Pancreas (tissue), 10 donors: ENCODE data around the gene CPAMD8. TPM values are rescaled to one million over a fixed set of nuclear protein-coding genes. Genes with fewer than 3 reads are reported as not detected.

ENCODE experiments used
- ATAC-seq, 4 donors: fragments of 200-7000 bp; cut with Tn5 transposase; one replicate each; pipeline versions ENCODE4 v1.8.0 to v1.9.1; 2020; ENCODE audit warnings: mild to moderate bottlenecking in 4 of 4, moderate library complexity in 4 of 4
- DNase-seq, 6 donors: peaks; one replicate each; pipeline ENCODE4 v3.0.0-alpha.2; 2020
- FAIRE-seq: peaks from 2 replicates; lab custom pipeline; 2012; peaks lifted over from hg19 to GRCh38; lab: Jason Lieb, UNC
- H3K27ac ChIP-seq, 4 donors: fragments of 200-600 bp; sonication (generic); 1 replicate in 3 of 4; 2 replicates in 1 of 4; pipeline versions ENCODE4 v1.5.0 to v1.8.0; 2020
- H3K27me3 ChIP-seq, 4 donors: fragments of 200-600 bp; one replicate each; pipeline ENCODE4 v1.8.0; 2021
- H3K36me3 ChIP-seq, 3 donors: fragments of 200-600 bp; sonication (generic) in 1 of 3; one replicate each; pipeline versions ENCODE4 v1.5.0 to v1.8.0; 2020 to 2021
- H3K4me1 ChIP-seq, 3 donors: fragments of 200-600 bp; one replicate each; pipeline ENCODE4 v1.8.0; 2021
- H3K4me3 ChIP-seq, 4 donors: fragments of 200-600 bp; sonication (generic) in 2 of 4; one replicate each; pipeline versions ENCODE4 v1.5.0 to v1.8.0; 2020 to 2021
- H3K9me3 ChIP-seq, 4 donors: fragments of 200-600 bp; one replicate each; pipeline ENCODE4 v1.8.0; 2021
- CTCF ChIP-seq, 4 donors: fragments of 200-600 bp; sonication (generic) in 3 of 4; IDR thresholded peaks; one replicate each; pipeline versions ENCODE4 v1.5.0 to v1.8.0; 2021; ENCODE audit warnings: antibody characterized with exemption in 4 of 4
- WGBS, 2 donors: extraction: QIAGEN DNeasy Blood & Tissue Kit; methylation state at CpG; one replicate each; pipeline ENCODE4 v1.1.7; 2013; 5-methylcytosine and 5-hydroxymethylcytosine counted together
- intact Hi-C, 3 donors: fragments of 100-400 bp; cut with DNase I; formaldehyde crosslinking; loops; one replicate each; pipeline versions ENCODE4 v1.11.1 to v1.14.2; 2022
- polyA plus RNA-seq, 2 donors: library from polyadenylated mRNA; stranded (reverse); fragments of 200-250 nt; gene quantifications; one replicate each; pipeline ENCODE4 v1.2.3, GENCODE V29; 2013
- total RNA-seq, 6 donors: library from RNA; stranded (reverse); fragmentation: NEBNext Ultra II Directional in 4 of 6; extraction: Animal tissue kit (Norgen Biotek cat#: 25700) in 4 of 6; gene quantifications; one replicate each; pipeline versions ENCODE4 v1.2.1 to v1.2.4, GENCODE V29; 2021 to 2023
- donor health status: healthy with polysubstance abuse.
- donor health status: DM: no; HTN: no; CAD: no; lungs with moderate emphysema.
- donor health status: DM: no; HTN: no; CAD: no.
- donor health status: control.
- donor health status: control.
- donor health status: Bipolar disorder and iron deficiency.
- donor health status: DM: yes; HTN: yes; CAD: no.
- donor health status: DM: no; HTN: no; CAD: no.
- donor health status: DM: no; HTN: no; CAD: no.
- donor health status: DM: yes; HTN: yes; CAD: no.

Gene CPAMD8
- total and polyA plus RNA-seq, 8 donors = 0.60 to 5.2 (median 1.2) TPM

DNA sequence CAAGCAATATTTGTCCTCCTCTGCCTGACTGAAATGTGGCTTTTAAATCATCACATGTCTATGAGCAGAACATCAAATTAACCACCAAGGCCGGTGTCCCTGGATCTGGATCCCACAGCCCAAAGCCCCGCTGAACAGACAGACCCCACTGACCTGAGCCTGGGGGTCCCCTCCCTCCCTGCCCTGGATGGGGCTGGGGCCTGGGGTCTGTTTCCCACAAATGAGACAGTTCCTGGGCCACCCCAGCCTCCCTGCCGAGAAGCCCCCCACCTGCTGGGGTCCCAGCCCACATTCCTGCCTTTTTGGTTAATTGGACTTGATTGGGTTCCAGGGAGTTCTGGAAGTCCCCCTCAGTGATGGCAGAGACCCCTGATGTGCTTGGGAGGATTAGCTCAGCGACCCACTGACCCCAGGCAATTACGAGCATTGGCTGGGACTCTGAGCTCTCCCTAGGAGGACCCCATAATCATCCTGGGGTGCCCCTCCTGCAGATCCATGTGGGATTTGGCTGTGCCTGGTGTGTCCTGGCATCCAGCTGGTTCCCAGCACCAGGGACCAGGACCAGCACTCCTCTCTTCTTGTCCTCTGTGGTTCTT is 19.4 kb upstream of the CPAMD8 start:
- 85 to 88% methylated on average over 5 of the region's 5 CpGs for WGBS, 2 donors
- intact Hi-C loops = no loop called here

DNA sequence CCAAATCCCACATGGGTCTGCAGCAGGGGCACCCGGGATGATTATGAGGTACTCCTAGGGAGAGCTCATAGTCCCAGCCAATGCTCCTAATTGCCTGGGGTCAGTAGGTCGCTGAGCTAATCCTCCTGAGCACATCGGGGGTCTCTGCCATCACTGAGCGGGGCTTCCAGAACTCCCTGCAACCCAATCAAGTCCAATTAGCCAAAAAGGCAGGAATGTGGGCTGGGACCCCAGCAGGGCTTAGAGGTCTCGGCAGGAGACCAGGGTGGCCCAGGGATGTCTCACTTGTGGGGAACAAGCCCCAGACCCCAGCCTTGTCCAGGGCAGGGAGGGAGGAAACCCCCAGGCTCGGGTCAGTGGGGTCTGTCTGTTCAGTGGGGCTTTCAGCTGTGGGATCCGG is 17.1 kb upstream of the CPAMD8 start:
- TF ChIP-seq CTCF (IDR thresholded peaks at IDR 0.05) = no peak
- intact Hi-C loops = no loop called here
- H3K9me3 ChIP-seq = no peaks in the 10 kb centered on the region
- ATAC-seq (no peak), DNase-seq (no peak), FAIRE-seq (no peak)
- WGBS, 2 donors = 48 to 68% methylated on average over 7 of the region's 7 CpGs
- H3K4me3 ChIP-seq = no peak overlapping the region
- H3K27me3 ChIP-seq = no peaks in the 10 kb centered on the region
- H3K27ac ChIP-seq = no peak overlapping the region
- H3K36me3 ChIP-seq = no peaks in the 10 kb centered on the region
- no peaks in the 10 kb centered on the region for H3K4me1 ChIP-seq

More for the DNA sequence above, 19.4 kb upstream of the CPAMD8 start:
- Histone ChIP-seq H3K4me1 (no peaks in the 10 kb centered on the region), H3K4me3 (no peak overlapping the region), H3K36me3 (no peaks in the 10 kb centered on the region), H3K27me3 (no peaks in the 10 kb centered on the region), H3K9me3 (no peaks in the 10 kb centered on the region), H3K27ac (no peak overlapping the region)
- no peak for FAIRE-seq
- ATAC-seq = no peak
- no peak for DNase-seq
- TF ChIP-seq CTCF (IDR thresholded peaks at IDR 0.05) = no peak

GRCh38 chr19:17041976-17042375 is 15.4 kb upstream of the CPAMD8 start:
- no peaks in the 10 kb centered on the region for H3K36me3 ChIP-seq
- H3K27me3 ChIP-seq = no peaks in the 10 kb centered on the region
- H3K27ac ChIP-seq = no peak overlapping the region
- FAIRE-seq (no peak), ATAC-seq (no peak), DNase-seq (no peak)
- intact Hi-C loops = no loop called here
- no peak overlapping the region for H3K4me3 ChIP-seq
- TF ChIP-seq CTCF (IDR thresholded peaks at IDR 0.05) = no peak
- WGBS, 2 donors = 17 to 25% methylated on average over 11 of the region's 11 CpGs
- no peaks in the 10 kb centered on the region for H3K4me1 ChIP-seq
- H3K9me3 ChIP-seq = no peaks in the 10 kb centered on the region

- ATAC-seq = no peak
- Histone ChIP-seq H3K27ac (no peak overlapping the region), H3K4me3 (no peak overlapping the region), H3K4me1 (no peaks in the 10 kb centered on the region), H3K27me3 (no peaks in the 10 kb centered on the region), H3K36me3 (no peaks in the 10 kb centered on the region), H3K9me3 (no peaks in the 10 kb centered on the region)
- WGBS, 2 donors = 55 to 75% methylated on average over 15 of the region's 15 CpGs
- DNase-seq = no peak
- TF ChIP-seq CTCF (IDR thresholded peaks at IDR 0.05) = no peak
- intact Hi-C loops = no loop called here
- no peak for FAIRE-seq
Measured at GRCh38 chr19:17037966-17038500, 11.4 kb upstream of the CPAMD8 start.

DNA sequence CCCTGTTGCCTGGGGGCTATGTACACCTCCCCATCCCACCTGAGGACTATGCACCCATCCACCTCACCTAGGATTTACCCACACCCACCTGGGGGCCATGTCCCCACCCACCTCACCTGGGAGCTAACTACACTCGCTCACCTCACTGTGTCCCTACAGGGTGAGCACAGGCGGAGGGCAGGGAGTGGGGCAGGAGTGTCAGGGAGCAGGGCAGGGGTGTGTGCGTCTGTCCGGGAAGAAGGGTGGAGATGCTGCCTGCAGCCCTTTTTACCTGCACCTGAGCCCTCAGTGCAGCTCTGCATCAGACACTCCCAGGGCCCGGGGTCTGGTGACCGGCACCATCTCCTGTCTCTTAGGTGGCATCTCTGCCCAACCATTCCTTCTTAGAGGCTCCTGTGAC is 10.6 kb upstream of the CPAMD8 start:
- no peak for TF ChIP-seq CTCF (IDR thresholded peaks at IDR 0.05)
- DNase-seq = no peak
- ATAC-seq = no peak
- WGBS, 2 donors = 72 to 83% methylated on average over 6 of the region's 6 CpGs
- Histone ChIP-seq H3K36me3 (no peaks in the 10 kb centered on the region), H3K4me1 (no peaks in the 10 kb centered on the region), H3K27me3 (no peaks in the 10 kb centered on the region), H3K27ac (no peak overlapping the region), H3K4me3 (no peak overlapping the region), H3K9me3 (no peaks in the 10 kb centered on the region)
- intact Hi-C loops = no loop called here
- FAIRE-seq = no peak
